Omental fat pad (tissue), 4 donors: ENCODE results near the gene RNF227. TPM values are rescaled to one million over a fixed set of nuclear protein-coding genes. Genes with fewer than 3 reads are reported as not detected.

Source experiments
- ATAC-seq: fragments of 150-250 bp; one replicate; pipeline ENCODE4 v1.9.1; 2016; ENCODE audit warnings: mild to moderate bottlenecking, moderate library complexity; ENCODE audit not compliant: low FRiP score
- DNase-seq: peaks from one replicate; pipeline ENCODE4 v3.0.0-alpha.2; 2019; ENCODE audit warnings: low spot score
- CTCF ChIP-seq, 3 donors: fragments of 450-650 bp; IDR thresholded peaks; one replicate each; pipeline ENCODE4 v1.5.1; 2016 to 2017; ENCODE audit warnings: antibody characterized with exemption in 3 of 3, mild to moderate bottlenecking in 3 of 3, moderate library complexity in 2 of 3
- total RNA-seq, 4 donors: library from RNA; depleted of rRNA; stranded (reverse); fragments of >200 nt; gene quantifications; one replicate each; pipeline ENCODE4 v1.1.0, GENCODE V29; 2016

Gene RNF227
- total RNA-seq, 4 donors from 2014 or later = 4.1 to 19.1 (median 9.7) TPM

- no peak for ATAC-seq
- no peak for DNase-seq
- no peak for TF ChIP-seq CTCF (IDR thresholded peaks at IDR 0.05)
Observed at GRCh38 chr17:7930841-7931631, 14.9 kb upstream of the RNF227 start.

- TF ChIP-seq CTCF (IDR thresholded peaks at IDR 0.05) = no peak
- DNase-seq = no peak
- ATAC-seq = no peak
Observed at GRCh38 chr17:7929158-7930023, 13.3 kb upstream of the RNF227 start, which contains the start of gene KCNAB3. Gene KCNAB3 (minus strand): TSS chr17:7929856. CDS start chr17:7929435, 421 bp downstream.

GRCh38 chr17:7927596-7927995, 11.5 kb upstream of the RNF227 start:
- DNase-seq = no peak
- no peak for ATAC-seq
- TF ChIP-seq CTCF (IDR thresholded peaks at IDR 0.05) = no peak

GRCh38 chr17:7922845-7923628, 6.9 kb upstream of the RNF227 start:
- no peak for TF ChIP-seq CTCF (IDR thresholded peaks at IDR 0.05)
- ATAC-seq (peak; percentile 72), DNase-seq (peak; percentile 66)

- no peak for TF ChIP-seq CTCF (IDR thresholded peaks at IDR 0.05)
- peak; percentile 11 for ATAC-seq
- DNase-seq = no peak
Observed at GRCh38 chr17:7922269-7922844, 6.3 kb upstream of the RNF227 start.

- DNase-seq (no peak), ATAC-seq (peak; percentile 62)
- no peak for TF ChIP-seq CTCF (IDR thresholded peaks at IDR 0.05)
Observed at GRCh38 chr17:7916808-7917207, 719 bp upstream of the RNF227 start.
